Endothelial cell of umbilical vein (primary cell): Measurements from ENCODE around the gene UBL3. TPM values are rescaled to one million over a fixed set of nuclear protein-coding genes. Genes with fewer than 3 reads are reported as not detected.

Experiments used
- BruUV-seq: library from RNA; stranded (reverse); fragments of 400-500 nt; replicated peaks from 2 replicates; lab custom pipeline; 2021; lab: Mats Ljungman, UMichigan
- CTCF ChIA-PET: fragments of 300-600, 350-600 bp; sonication (Branson Sonifier 250); formaldehyde crosslinking; loops from one replicate; lab custom pipeline; 2021; ENCODE audit warnings: antibody characterized with exemption, inconsistent platforms; lab: Charles Lee
- POLR2A ChIA-PET: fragments of 300-600, 350-600 bp; sonication (Branson Sonifier 250); formaldehyde crosslinking; loops from one replicate; lab custom pipeline; 2021; ENCODE audit warnings: antibody characterized with exemption, inconsistent platforms; lab: Charles Lee
- DNase-seq: peaks from one replicate; pipeline ENCODE4 v3.0.0-alpha.2; 2011; ENCODE audit warnings: low read depth, low spot score
- FAIRE-seq: peaks from 2 replicates; lab custom pipeline; 2011; peaks lifted over from hg19 to GRCh38; lab: Jason Lieb, UNC
- H2AFZ ChIP-seq: 2 replicates; pipeline ENCODE4 v1.6.0; 2012; ENCODE audit warnings: low read depth, low read length, control low read depth, inconsistent platforms
- H3K27ac ChIP-seq: 2 replicates; pipeline ENCODE4 v1.5.1; 2011; ENCODE audit warnings: low read depth, mild to moderate bottlenecking, control low read depth, low read length, moderate library complexity; ENCODE audit not compliant: insufficient read depth
- H3K27me3 ChIP-seq, 2 experiments: 2 replicates each; pipeline versions ENCODE4 v1.6.0 to v1.6.1; 2011; ENCODE audit warnings: low read length in 2 of 2, mixed read lengths in 1 of 2; ENCODE audit not compliant: control insufficient read depth in 2 of 2, insufficient read depth in 2 of 2
- H3K36me3 ChIP-seq, 2 experiments: 2 replicates in 1 of 2; 3 replicates in 1 of 2; pipeline ENCODE4 v1.5.1; 2011; ENCODE audit warnings: low read length in 2 of 2, mild to moderate bottlenecking in 1 of 2, moderate library complexity in 1 of 2; ENCODE audit not compliant: control insufficient read depth in 2 of 2, insufficient read depth in 2 of 2; ENCODE audit errors: extremely low read depth in 1 of 2
- H3K4me1 ChIP-seq: 3 replicates; pipeline ENCODE4 v1.5.1; 2011; ENCODE audit warnings: mild to moderate bottlenecking, low read length; ENCODE audit not compliant: control insufficient read depth, insufficient read depth; ENCODE audit errors: extremely low read depth
- H3K4me2 ChIP-seq: 2 replicates; pipeline ENCODE4 v1.6.1; 2011; ENCODE audit warnings: low read length, control low read depth, mixed read lengths; ENCODE audit not compliant: insufficient read depth
- H3K4me3 ChIP-seq, 3 experiments: fragments of 200-600 bp in 1 of 3; sonication (generic), shearing (Covaris generic) in 1 of 3; replicated peaks in 1 of 3; 2 replicates each; pipeline ENCODE4 v1.5.1; 2011 to 2016; ENCODE audit warnings: control low read depth in 3 of 3, low read length in 3 of 3, mild to moderate bottlenecking in 2 of 3, inconsistent platforms in 1 of 3, low read depth in 1 of 3, moderate library complexity in 1 of 3; ENCODE audit not compliant: insufficient read depth in 1 of 3
- H3K79me2 ChIP-seq: 2 replicates; pipeline ENCODE4 v1.6.0; 2012; ENCODE audit warnings: low read length, inconsistent platforms; ENCODE audit not compliant: control insufficient read depth, insufficient read depth
- H3K9ac ChIP-seq: replicated peaks from 2 replicates; pipeline ENCODE3; 2011; ENCODE audit warnings: low read length, control low read depth; ENCODE audit not compliant: insufficient read depth; ENCODE audit errors: extremely low read depth
- H3K9me1 ChIP-seq: replicated peaks from 3 replicates; pipeline ENCODE4 v1.6.0; 2011; ENCODE audit warnings: mild to moderate bottlenecking, low read length; ENCODE audit not compliant: control insufficient read depth, insufficient read depth; ENCODE audit errors: extremely low read depth
- H3K9me3 ChIP-seq: replicated peaks from 2 replicates; pipeline ENCODE4 v1.5.1; 2012; ENCODE audit warnings: low read length, inconsistent platforms; ENCODE audit not compliant: control insufficient read depth, insufficient read depth
- H4K20me1 ChIP-seq: replicated peaks from 2 replicates; pipeline ENCODE3; 2011; ENCODE audit warnings: mild to moderate bottlenecking, low read length; ENCODE audit not compliant: control insufficient read depth, insufficient read depth; ENCODE audit errors: extremely low read depth
- EZH2 ChIP-seq: IDR thresholded peaks from 2 replicates; pipeline ENCODE4 v1.6.1; 2012; ENCODE audit warnings: borderline replicate concordance, low read depth, mild to moderate bottlenecking, moderate library complexity, low read length, inconsistent platforms; ENCODE audit not compliant: severe bottlenecking
- FOS ChIP-seq: IDR thresholded peaks from 2 replicates; pipeline ENCODE4 v1.6.1; 2011; ENCODE audit warnings: mild to moderate bottlenecking, low read length, moderate library complexity, borderline replicate concordance; ENCODE audit not compliant: insufficient read depth
- GATA2 ChIP-seq: IDR thresholded peaks from 2 replicates; pipeline ENCODE4 v1.7.0; 2011; ENCODE audit warnings: low read depth, mild to moderate bottlenecking, moderate library complexity, mixed read lengths, low read length; ENCODE audit not compliant: insufficient read length, insufficient read depth
- JUN ChIP-seq: IDR thresholded peaks from 2 replicates; pipeline ENCODE4 v1.6.1; 2011; ENCODE audit warnings: borderline replicate concordance, low read depth; ENCODE audit not compliant: insufficient read length, insufficient read depth
- MAX ChIP-seq: IDR thresholded peaks from 2 replicates; pipeline ENCODE4 v1.6.1; 2011; ENCODE audit not compliant: insufficient read depth, insufficient read length
- MYC ChIP-seq: IDR thresholded peaks from one replicate; pipeline ENCODE4 v1.6.1; 2011; ENCODE audit warnings: mild to moderate bottlenecking, low read depth, low read length
- POLR2A ChIP-seq: IDR thresholded peaks from 2 replicates; pipeline ENCODE4 v1.6.1; 2012; ENCODE audit warnings: low read depth, mild to moderate bottlenecking, control low read depth, low read length
- POLR2AphosphoS5 ChIP-seq: IDR thresholded peaks from 2 replicates; pipeline ENCODE4 v1.6.1; 2012; ENCODE audit warnings: low read depth, mild to moderate bottlenecking, control low read depth, low read length, moderate library complexity; ENCODE audit not compliant: insufficient read depth
- dilution Hi-C: fragments of 300-500 bp; cut with MboI; formaldehyde crosslinking; loops from one replicate; pipeline ENCODE4 v1.15.0; 2019; ENCODE audit warnings: low sequenced_read_pairs; ENCODE audit not compliant: extremely low pct_ligation_motif_present
- intact Hi-C: fragments of 100-400 bp; cut with micrococcal nuclease; formaldehyde crosslinking; loops from one replicate; pipeline ENCODE4 v1.10.0; 2022
- polyA plus RNA-seq, 4 experiments: library from polyadenylated mRNA; depleted of rRNA in 3 of 4; stranded (reverse) in 3 of 4; unstranded in 1 of 4; fragments of >200 nt; gene quantifications; 2 replicates each; pipeline versions ENCODE4 v1.2.1 to v1.2.3, GENCODE V29; 2011 to 2012; ENCODE audit warnings: missing spikeins in 1 of 4
- total RNA-seq: library from RNA; stranded (reverse); gene quantifications from 2 replicates; pipeline ENCODE4 v1.2.3, GENCODE V29; 2021
- TF ChIP-seq, protein P1 (sequence below), 2 donors: IDR thresholded peaks; 1 replicate in 1 of 2; 2 replicates in 1 of 2; pipeline ENCODE4 v1.5.1; 2011; ENCODE audit warnings: low read length in 2 of 2, mild to moderate bottlenecking in 2 of 2, moderate library complexity in 2 of 2, control low read depth in 1 of 2, inconsistent platforms in 1 of 2, low read depth in 1 of 2; ENCODE audit not compliant: insufficient read depth in 1 of 2; ENCODE audit errors: extremely low read depth in 1 of 2

Gene UBL3
- total and polyA plus RNA-seq, 2 donors (not counting 3 experiments of a cell fraction or from before 2014, with no cell fraction given) = 4.8 to 11.8 TPM

- Histone ChIP-seq H3K79me2 (no peaks in the 10 kb centered on the region), H3K9me1 (no peaks in the 10 kb centered on the region), H3K4me1 (no peaks in the 10 kb centered on the region), H3K4me2 (no peak overlapping the region), H3K27me3 (no peaks in the 10 kb centered on the region), H2AFZ (no peak overlapping the region), H3K36me3 (peaks cover 0 to 4% of the 10 kb centered on the region in 2 experiments), H3K9ac (no peak overlapping the region), H3K9me3 (no peaks in the 10 kb centered on the region), H3K4me3 (no peak overlapping the region), H4K20me1 (no peaks in the 10 kb centered on the region), H3K27ac (no peak overlapping the region)
- dilution Hi-C loops (no loop called here), intact Hi-C loops (no loop called here)
- CTCF ChIA-PET = interaction anchor here (6.7 kb wide), 1 partner anchor 346 kb away, joined by 50 read pairs; no protein-coding TSS in a partner anchor
- FAIRE-seq (no peak), DNase-seq (no peak)
- no TSS peak for BruUV-seq
- TF ChIP-seq EZH2 (no peak), POLR2A (no peak)
- POLR2A ChIA-PET = no interaction called here
These were observed 83.4 kb downstream of the UBL3 start for GRCh38 chr13:29767006-29767405.

- Histone ChIP-seq H3K4me2 (no peak overlapping the region), H3K27me3 (no peaks in the 10 kb centered on the region), H3K9me1 (no peaks in the 10 kb centered on the region), H3K9ac (no peak overlapping the region), H2AFZ (no peak overlapping the region), H3K9me3 (no peaks in the 10 kb centered on the region), H3K36me3 (peaks cover 0 to 4% of the 10 kb centered on the region in 2 experiments), H3K4me1 (no peaks in the 10 kb centered on the region), H3K4me3 (no peak overlapping the region), H3K79me2 (no peaks in the 10 kb centered on the region), H3K27ac (no peak overlapping the region), H4K20me1 (no peaks in the 10 kb centered on the region)
- dilution Hi-C loops = no loop called here
- ChIA-PET POLR2A (no interaction called here), CTCF (interaction anchor here (0.9 to 6.7 kb wide), 4 partner anchors 7 to 350 kb away, joined by 3 to 50 read pairs (median 5); partner anchors contain the start of gene UBL3)
- FAIRE-seq (no peak), DNase-seq (no peak)
- intact Hi-C loops = no loop called here
- no peak for TF ChIP-seq FOS
- TF ChIP-seq EZH2 = no peak
- no peak for TF ChIP-seq JUN
- no peak for TF ChIP-seq POLR2A
- TF ChIP-seq, protein P1, sequence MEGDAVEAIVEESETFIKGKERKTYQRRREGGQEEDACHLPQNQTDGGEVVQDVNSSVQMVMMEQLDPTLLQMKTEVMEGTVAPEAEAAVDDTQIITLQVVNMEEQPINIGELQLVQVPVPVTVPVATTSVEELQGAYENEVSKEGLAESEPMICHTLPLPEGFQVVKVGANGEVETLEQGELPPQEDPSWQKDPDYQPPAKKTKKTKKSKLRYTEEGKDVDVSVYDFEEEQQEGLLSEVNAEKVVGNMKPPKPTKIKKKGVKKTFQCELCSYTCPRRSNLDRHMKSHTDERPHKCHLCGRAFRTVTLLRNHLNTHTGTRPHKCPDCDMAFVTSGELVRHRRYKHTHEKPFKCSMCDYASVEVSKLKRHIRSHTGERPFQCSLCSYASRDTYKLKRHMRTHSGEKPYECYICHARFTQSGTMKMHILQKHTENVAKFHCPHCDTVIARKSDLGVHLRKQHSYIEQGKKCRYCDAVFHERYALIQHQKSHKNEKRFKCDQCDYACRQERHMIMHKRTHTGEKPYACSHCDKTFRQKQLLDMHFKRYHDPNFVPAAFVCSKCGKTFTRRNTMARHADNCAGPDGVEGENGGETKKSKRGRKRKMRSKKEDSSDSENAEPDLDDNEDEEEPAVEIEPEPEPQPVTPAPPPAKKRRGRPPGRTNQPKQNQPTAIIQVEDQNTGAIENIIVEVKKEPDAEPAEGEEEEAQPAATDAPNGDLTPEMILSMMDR (IDR thresholded peaks at IDR 0.05; ENCODE audit: extremely low read depth in 1 of 2, insufficient read depth in 1 of 2, low read depth in 1 of 2, low read length in 2 of 2) = no peak
- no peak for TF ChIP-seq MAX
- TF ChIP-seq MYC = no peak
- no peak for TF ChIP-seq GATA2
- no peak for TF ChIP-seq POLR2AphosphoS5
- BruUV-seq = no TSS peak
These were observed 86.8 kb downstream of the UBL3 start for GRCh38 chr13:29763436-29764180.
